ENCODE results near the gene OR52E8. TPM values are rescaled to one million over a fixed set of nuclear protein-coding genes. Genes with fewer than 3 reads are reported as not detected.

Gene OR52E8
- total RNA-seq, 1 donor from 2014 or later = not detected

GRCh38 chr11:5887172-5887571, 29.7 kb upstream of the OR52E8 start:
- TF ChIP-seq, protein P1, sequence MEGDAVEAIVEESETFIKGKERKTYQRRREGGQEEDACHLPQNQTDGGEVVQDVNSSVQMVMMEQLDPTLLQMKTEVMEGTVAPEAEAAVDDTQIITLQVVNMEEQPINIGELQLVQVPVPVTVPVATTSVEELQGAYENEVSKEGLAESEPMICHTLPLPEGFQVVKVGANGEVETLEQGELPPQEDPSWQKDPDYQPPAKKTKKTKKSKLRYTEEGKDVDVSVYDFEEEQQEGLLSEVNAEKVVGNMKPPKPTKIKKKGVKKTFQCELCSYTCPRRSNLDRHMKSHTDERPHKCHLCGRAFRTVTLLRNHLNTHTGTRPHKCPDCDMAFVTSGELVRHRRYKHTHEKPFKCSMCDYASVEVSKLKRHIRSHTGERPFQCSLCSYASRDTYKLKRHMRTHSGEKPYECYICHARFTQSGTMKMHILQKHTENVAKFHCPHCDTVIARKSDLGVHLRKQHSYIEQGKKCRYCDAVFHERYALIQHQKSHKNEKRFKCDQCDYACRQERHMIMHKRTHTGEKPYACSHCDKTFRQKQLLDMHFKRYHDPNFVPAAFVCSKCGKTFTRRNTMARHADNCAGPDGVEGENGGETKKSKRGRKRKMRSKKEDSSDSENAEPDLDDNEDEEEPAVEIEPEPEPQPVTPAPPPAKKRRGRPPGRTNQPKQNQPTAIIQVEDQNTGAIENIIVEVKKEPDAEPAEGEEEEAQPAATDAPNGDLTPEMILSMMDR (IDR thresholded peaks at IDR 0.05) = no peak
- H3K9me3 ChIP-seq = no peaks in the 10 kb centered on the region
- intact Hi-C loops (cut with DNase I) = no loop called here
- no peaks in the 10 kb centered on the region for H3K36me3 ChIP-seq
- no peaks in the 10 kb centered on the region for H3K4me1 ChIP-seq
- no peaks in the 10 kb centered on the region for H3K27me3 ChIP-seq (ENCODE audit: low read depth)
- no peak overlapping the region for H3K27ac ChIP-seq
- no peak for DNase-seq
- ATAC-seq = no peak
- H3K4me3 ChIP-seq = no peak overlapping the region

GRCh38 chr11:5881756-5882155, 24.3 kb upstream of the OR52E8 start:
- H3K4me3 ChIP-seq = no peak overlapping the region
- no peak overlapping the region for H3K27ac ChIP-seq
- H3K4me1 ChIP-seq = no peaks in the 10 kb centered on the region
- TF ChIP-seq, protein P1 (IDR thresholded peaks at IDR 0.05) = no peak
- no peak for ATAC-seq
- H3K27me3 ChIP-seq (ENCODE audit: low read depth) = no peaks in the 10 kb centered on the region
- no peaks in the 10 kb centered on the region for H3K9me3 ChIP-seq
- intact Hi-C loops (cut with DNase I) = no loop called here
- H3K36me3 ChIP-seq = no peaks in the 10 kb centered on the region
- no peak for DNase-seq

DNA sequence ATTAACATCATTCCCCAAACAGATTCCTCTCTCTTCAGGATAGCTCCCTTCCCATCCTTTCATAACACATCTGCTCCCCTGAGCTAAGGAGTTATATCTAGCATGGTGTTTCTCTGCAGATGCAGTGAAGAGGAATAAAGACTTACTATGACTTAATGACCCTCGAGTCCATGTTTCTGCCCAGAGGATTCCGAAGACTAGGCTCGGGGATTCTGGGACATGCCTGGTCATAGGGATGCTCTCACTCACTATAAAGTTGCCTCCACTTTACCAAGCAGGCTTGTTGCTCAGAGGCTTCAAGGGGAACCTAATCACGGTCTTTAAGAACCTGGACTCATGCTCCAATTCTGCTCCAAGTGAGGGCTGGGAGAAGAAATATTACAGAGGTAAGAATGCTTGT, 22.8 kb upstream of the OR52E8 start, which contains the start of gene OR52E4:
Gene OR52E4 (plus strand): TSS at position 301 of the 400 bp plus-strand sequence. CDS start 3,664 bp downstream, outside the sequence.
- TF ChIP-seq, protein P1 (IDR thresholded peaks at IDR 0.05) = no peak
- intact Hi-C loops (cut with DNase I) = no loop called here
- no peaks in the 10 kb centered on the region for H3K4me1 ChIP-seq

DNA sequence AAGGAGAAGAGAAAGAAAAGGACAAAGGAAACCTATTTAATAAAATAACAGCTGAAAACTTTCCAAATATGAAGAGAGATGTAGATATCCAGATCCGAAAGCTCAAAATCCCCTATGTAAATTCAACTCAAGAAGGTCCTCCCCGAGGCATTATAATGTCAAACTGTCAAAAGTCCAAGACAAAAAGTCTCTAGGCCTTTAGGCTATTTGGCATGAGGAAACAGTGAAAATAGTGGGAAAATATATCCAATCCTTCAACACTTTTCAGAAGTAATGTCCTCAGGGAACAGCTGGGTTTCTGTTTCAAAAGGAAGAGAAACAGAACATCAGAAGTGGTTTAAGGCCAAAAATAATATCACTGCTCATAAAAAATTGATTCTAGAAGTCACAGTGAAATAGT, 21.1 kb upstream of the OR52E8 start:
- no peaks in the 10 kb centered on the region for H3K27me3 ChIP-seq (ENCODE audit: low read depth)
- TF ChIP-seq, protein P1 (IDR thresholded peaks at IDR 0.05) = no peak
- no peaks in the 10 kb centered on the region for H3K9me3 ChIP-seq
- no peak for ATAC-seq
- intact Hi-C loops (cut with DNase I) = no loop called here
- DNase-seq = no peak
- no peak overlapping the region for H3K27ac ChIP-seq
- no peaks in the 10 kb centered on the region for H3K36me3 ChIP-seq
- no peaks in the 10 kb centered on the region for H3K4me1 ChIP-seq
- no peak overlapping the region for H3K4me3 ChIP-seq

More for the DNA sequence above, 22.8 kb upstream of the OR52E8 start, which contains the start of gene OR52E4:
- Histone ChIP-seq H3K36me3 (no peaks in the 10 kb centered on the region), H3K4me3 (no peak within 1 kb of the TSS), H3K9me3 (no peaks in the 10 kb centered on the region), H3K27ac (no peak within 1 kb of the TSS), H3K27me3 (ENCODE audit: low read depth) (no peaks in the 10 kb centered on the region)
- DNase-seq = no peak
- ATAC-seq = no peak

DNA sequence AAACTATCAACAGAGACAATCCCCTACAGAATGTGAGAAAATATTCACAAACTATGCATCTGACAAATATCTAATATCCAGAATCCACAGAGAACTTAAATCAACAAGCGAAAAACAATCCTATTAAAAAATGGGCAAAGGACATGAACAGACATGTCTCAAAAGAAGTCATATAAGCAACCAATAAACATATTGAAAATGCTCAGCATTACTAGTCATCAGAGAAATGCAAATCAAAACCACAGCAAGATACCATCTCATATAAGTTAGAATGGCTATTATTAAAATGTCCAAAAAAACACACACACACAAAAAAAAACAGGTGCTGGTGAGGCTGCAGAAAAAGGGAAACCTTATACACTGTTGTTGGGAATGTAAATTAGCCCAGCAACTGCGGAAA, 8.3 kb upstream of the OR52E8 start:
- Histone ChIP-seq H3K27me3 (ENCODE audit: low read depth) (no peaks in the 10 kb centered on the region), H3K4me3 (no peak overlapping the region), H3K36me3 (no peaks in the 10 kb centered on the region), H3K9me3 (no peaks in the 10 kb centered on the region), H3K27ac (no peak overlapping the region), H3K4me1 (no peaks in the 10 kb centered on the region)
- no peak for ATAC-seq
- TF ChIP-seq, protein P1 (IDR thresholded peaks at IDR 0.05) = no peak
- intact Hi-C loops (cut with DNase I) = no loop called here
- DNase-seq = no peak

DNA sequence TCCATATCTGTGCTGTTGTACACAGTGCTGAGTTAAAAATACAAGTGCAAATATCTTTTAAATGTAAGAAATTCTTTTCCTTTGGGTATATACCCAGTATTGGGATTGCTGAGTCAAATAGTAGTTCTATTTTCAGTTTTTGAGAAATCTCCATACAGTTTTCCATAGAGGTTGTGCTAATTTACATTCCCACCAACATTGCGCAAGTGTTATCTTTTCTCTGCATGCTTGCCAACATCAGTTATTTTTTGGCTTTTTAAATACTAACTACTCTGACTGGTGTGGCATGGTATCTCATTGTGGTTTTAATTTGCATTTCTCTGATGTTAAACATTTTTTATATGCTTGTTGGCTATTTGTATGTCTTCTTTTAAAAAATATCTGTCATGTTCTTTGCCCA, 6.5 kb downstream of the OR52E8 start:
- Histone ChIP-seq H3K27ac (no peak overlapping the region), H3K4me3 (no peak overlapping the region), H3K4me1 (no peaks in the 10 kb centered on the region), H3K36me3 (no peaks in the 10 kb centered on the region), H3K27me3 (ENCODE audit: low read depth) (no peaks in the 10 kb centered on the region), H3K9me3 (no peaks in the 10 kb centered on the region)
- ATAC-seq = no peak
- no peak for DNase-seq
- TF ChIP-seq, protein P1 (IDR thresholded peaks at IDR 0.05) = no peak
- intact Hi-C loops (cut with DNase I) = no loop called here

Measured in lower lobe of right lung (tissue), 2 donors.